NCI-H1092 treated with DMSO at 0.1 percent for 48 hours (cell line): ENCODE data around the gene NEK11.

Experiments used
- DNase-seq: peaks from one replicate; lab custom pipeline; 2025; lab: John Stamatoyannopoulos, UW

The NEK11 gene

GRCh38 chr3:131026321-131027151 lies at the start of gene NEK11, which contains the start of gene ASTE1:
Gene NEK11 (plus strand): TSS chr3:131026877. CDS start chr3:131029709, 2,832 bp downstream.
Gene ASTE1 (minus strand): TSS chr3:131026825. CDS start chr3:131025306, 1,519 bp downstream.
- DNase-seq: peak; percentile 86

GRCh38 chr3:130979117-130979516 lies 47.6 kb upstream of the NEK11 start:
- no peak for DNase-seq

GRCh38 chr3:130981469-130981868 lies 45.2 kb upstream of the NEK11 start:
- DNase-seq: no peak

- DNase-seq: no peak
These were observed 36.4 kb upstream of the NEK11 start for GRCh38 chr3:130990282-130990681.

GRCh38 chr3:130991126-130991525 lies 35.6 kb upstream of the NEK11 start:
- no peak for DNase-seq

- peak; percentile 33 for DNase-seq
These were observed 34.3 kb upstream of the NEK11 start for GRCh38 chr3:130992344-130992743.

GRCh38 chr3:130997289-130997688 lies 29.4 kb upstream of the NEK11 start:
- DNase-seq: no peak

- DNase-seq: no peak
These were observed 25.6 kb upstream of the NEK11 start for GRCh38 chr3:131001071-131001470.

- DNase-seq: no peak
These were observed 22.1 kb upstream of the NEK11 start for GRCh38 chr3:131004603-131005002.

GRCh38 chr3:131007256-131007655 lies 19.4 kb upstream of the NEK11 start:
- DNase-seq: no peak

- DNase-seq: no peak
These were observed 18.9 kb upstream of the NEK11 start for GRCh38 chr3:131007782-131008181.

- no peak for DNase-seq
These were observed 18.4 kb upstream of the NEK11 start for GRCh38 chr3:131008326-131008725.

GRCh38 chr3:131009698-131010097 lies 17.0 kb upstream of the NEK11 start:
- no peak for DNase-seq

GRCh38 chr3:131018970-131019369 lies 7.7 kb upstream of the NEK11 start:
- DNase-seq: no peak

GRCh38 chr3:131020122-131020693 lies 6.5 kb upstream of the NEK11 start:
- DNase-seq: no peak

GRCh38 chr3:131025539-131025938 lies 1.1 kb upstream of the NEK11 start:
- DNase-seq: no peak

GRCh38 chr3:131028844-131029243 lies 2.2 kb downstream of the NEK11 start:
- DNase-seq: no peak

- DNase-seq: no peak
These were observed 5.0 kb downstream of the NEK11 start for GRCh38 chr3:131031660-131032059.

GRCh38 chr3:131033480-131034080 lies 6.9 kb downstream of the NEK11 start:
- DNase-seq: peak; percentile 17

GRCh38 chr3:131036200-131036816 lies 9.6 kb downstream of the NEK11 start:
- DNase-seq: no peak

GRCh38 chr3:131036986-131037385 lies 10.3 kb downstream of the NEK11 start:
- DNase-seq: no peak

- no peak for DNase-seq
These were observed 11.6 kb downstream of the NEK11 start for GRCh38 chr3:131038326-131038725.
